ES-I3 (cell line): ENCODE results near the gene CLIP3.
A peak's percentile ranks its signal among the peaks of the same experiment; 100 is the strongest.

Experiments
- H3K36me3 ChIP-seq: 2 replicates; pipeline ENCODE4 v1.6.1; 2013; ENCODE audit warnings: mild to moderate bottlenecking, low read length, control low read depth, moderate library complexity; ENCODE audit not compliant: insufficient read depth
- H3K4me1 ChIP-seq: 2 replicates; pipeline ENCODE4 v1.6.1; 2013; ENCODE audit warnings: mild to moderate bottlenecking, control low read depth, low read length; ENCODE audit not compliant: insufficient read depth
- H3K9ac ChIP-seq: 2 replicates; pipeline ENCODE4 v1.6.1; 2013; ENCODE audit warnings: low read depth, mild to moderate bottlenecking, low read length, moderate library complexity
- H3K9me3 ChIP-seq: 2 replicates; pipeline ENCODE4 v1.6.1; 2013; ENCODE audit warnings: mild to moderate bottlenecking, low read length, moderate library complexity; ENCODE audit not compliant: control insufficient read depth, insufficient read depth

CLIP3 gene

DNA sequence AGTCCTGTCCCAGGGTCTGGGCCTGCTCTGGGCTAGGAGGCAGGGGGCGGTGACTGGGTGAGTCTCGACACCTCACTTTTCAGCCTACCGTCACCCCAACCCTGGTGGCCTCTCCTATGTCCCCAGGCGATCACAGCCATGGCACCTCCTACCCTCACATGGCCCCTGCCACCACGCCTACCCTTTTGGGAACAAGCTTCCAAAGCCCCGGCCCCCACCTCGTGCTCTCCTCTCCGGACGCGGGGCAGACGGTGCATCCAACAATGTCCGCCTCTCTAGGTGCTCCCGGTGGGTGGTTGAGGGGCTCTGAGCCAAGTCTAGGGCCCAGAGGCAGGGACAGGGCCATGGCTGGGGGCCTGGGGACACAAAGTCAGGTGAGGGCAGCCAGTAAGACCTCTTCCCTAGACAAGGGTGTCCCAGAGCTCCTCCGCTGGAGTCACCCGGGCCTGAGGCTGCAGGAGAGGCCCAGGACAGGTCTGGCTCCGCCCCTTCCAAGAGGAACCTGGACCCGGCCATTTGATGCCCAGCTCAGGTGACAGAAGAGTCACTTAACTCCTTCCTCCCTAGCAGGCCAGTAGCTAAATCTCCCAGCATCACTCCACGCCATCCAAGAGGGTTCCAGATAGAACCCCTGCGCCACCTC is 24.2 kb downstream of the CLIP3 start, which contains the start of gene SYNE4:
TSS of gene SYNE4 (minus strand) at position 478 of the 643 bp plus-strand sequence. CDS start at position 346, 132 bp downstream.
- Histone ChIP-seq H3K9ac (peak within 1 kb of the TSS; percentile 71), H3K36me3 (no peaks in the 10 kb centered on the region), H3K4me1 (no peaks in the 10 kb centered on the region; the same call in 1 of the 2 replicates), H3K9me3 (no peaks in the 10 kb centered on the region)

DNA sequence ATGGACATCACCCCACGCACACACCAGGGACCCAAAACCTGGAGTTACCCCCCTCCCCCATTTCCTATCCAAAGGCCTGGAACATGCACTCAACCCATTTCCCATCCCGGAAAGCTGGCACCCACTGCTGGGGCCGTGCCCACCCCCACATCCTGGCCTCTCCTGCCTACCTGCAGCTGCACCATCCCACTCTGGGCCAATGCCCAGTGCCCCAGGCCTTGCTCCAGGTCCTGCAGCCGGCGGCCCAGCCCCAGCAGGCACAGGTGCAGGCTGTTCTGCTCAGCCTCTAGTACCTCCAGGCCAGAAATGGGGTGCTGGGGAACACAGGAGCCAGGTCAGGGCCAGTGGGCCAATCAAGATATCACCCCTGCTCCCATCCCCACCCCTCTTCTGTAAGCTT is 25.7 kb downstream of the CLIP3 start:
- H3K9me3 ChIP-seq: no peaks in the 10 kb centered on the region
- H3K9ac ChIP-seq: no peak overlapping the region
- no peaks in the 10 kb centered on the region; the same call in 1 of the 2 replicates for H3K4me1 ChIP-seq
- no peaks in the 10 kb centered on the region for H3K36me3 ChIP-seq

GRCh38 chr19:36003284-36003683 is 29.4 kb downstream of the CLIP3 start:
- Histone ChIP-seq H3K9me3 (no peaks in the 10 kb centered on the region), H3K9ac (no peak overlapping the region), H3K4me1 (no peaks in the 10 kb centered on the region; the same call in 1 of the 2 replicates), H3K36me3 (no peaks in the 10 kb centered on the region)

DNA sequence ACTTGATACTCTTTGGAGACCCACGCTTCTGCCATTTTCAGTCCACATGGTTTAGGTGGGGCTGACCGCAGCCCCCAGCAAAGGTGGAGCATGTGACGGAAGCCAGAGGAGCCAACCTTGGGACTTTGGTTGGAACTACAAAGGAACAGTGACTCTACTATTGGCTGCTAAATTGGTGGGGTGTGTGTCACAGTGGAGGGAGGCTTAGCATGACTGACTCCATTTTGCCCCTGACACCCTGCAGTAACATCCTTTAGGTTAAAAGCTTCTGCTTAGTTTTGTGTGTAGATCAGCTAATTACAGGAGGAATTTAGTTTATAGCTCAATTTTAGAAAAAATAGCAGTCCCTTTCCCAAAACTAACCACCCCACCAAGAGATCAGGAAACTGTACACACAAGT is 31.1 kb downstream of the CLIP3 start:
- H3K9me3 ChIP-seq: no peaks in the 10 kb centered on the region
- H3K36me3 ChIP-seq: no peaks in the 10 kb centered on the region
- H3K9ac ChIP-seq: no peak overlapping the region
- no peaks in the 10 kb centered on the region for H3K4me1 ChIP-seq

DNA sequence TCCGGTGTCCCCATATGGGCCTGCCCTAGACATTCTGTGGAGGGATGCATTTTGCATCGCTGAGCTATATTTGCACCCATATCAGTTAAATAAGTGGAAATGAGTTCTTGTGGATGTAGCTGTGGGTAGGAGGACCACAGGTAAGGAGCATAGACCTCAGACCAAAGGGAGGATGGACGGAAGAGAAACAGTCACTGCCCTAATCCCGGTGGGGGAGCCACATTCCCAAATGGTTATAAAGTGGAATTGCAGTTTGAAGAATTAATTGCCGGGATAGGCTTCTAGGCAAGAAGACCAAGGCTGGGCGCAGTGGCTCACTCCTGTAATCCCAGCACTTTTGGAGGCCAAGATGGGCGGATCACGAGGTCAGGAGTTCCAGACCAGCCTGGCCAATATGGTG is 35.9 kb downstream of the CLIP3 start:
- Histone ChIP-seq H3K36me3 (no peaks in the 10 kb centered on the region), H3K4me1 (no peaks in the 10 kb centered on the region), H3K9ac (no peak overlapping the region), H3K9me3 (no peaks in the 10 kb centered on the region)

GRCh38 chr19:35995048-35995993 is 37.4 kb downstream of the CLIP3 start, which contains the start of gene SDHAF1:
Gene SDHAF1, plus strand, starts transcription at chr19:35995188. Its CDS starts 87 bp downstream, at chr19:35995275.
- Histone ChIP-seq H3K9ac (peak within 1 kb of the TSS; percentile 65), H3K36me3 (no peaks in the 10 kb centered on the region), H3K4me1 (no peaks in the 10 kb centered on the region), H3K9me3 (no peaks in the 10 kb centered on the region)

DNA sequence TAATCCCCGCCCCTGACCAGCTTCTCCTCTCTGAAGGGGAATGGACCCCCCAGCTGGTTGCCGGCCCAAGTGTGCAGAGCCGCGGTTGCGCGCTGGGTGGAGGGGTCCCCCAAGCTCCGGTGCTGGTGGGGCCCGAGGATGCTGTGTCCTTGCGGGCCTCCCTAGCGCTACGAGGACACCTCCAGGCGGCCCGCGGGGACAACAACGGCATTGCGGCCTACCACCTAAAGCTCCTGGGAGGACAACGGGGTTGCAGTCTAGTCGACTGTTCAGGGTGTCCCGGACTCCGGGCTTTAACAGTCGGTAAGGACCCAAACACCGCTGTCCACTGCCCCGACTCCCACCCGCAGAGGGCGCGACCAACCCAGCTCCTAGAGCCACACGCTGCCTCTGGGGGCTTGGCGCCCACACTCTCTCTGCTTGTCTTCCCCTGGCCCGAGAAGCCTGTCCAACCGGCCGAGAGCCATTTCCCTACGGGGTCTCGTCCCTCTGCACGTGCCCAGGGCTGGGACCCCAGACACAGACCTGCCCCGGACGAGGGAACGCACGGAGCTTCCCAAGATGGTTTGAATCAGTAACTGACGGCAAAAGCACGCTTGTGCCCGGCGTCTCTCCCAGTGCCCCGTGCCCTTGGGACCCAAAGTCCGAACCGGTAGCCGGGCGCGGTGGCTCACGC is 38.6 kb downstream of the CLIP3 start:
- H3K36me3 ChIP-seq: no peaks in the 10 kb centered on the region
- H3K4me1 ChIP-seq: no peaks in the 10 kb centered on the region
- H3K9ac ChIP-seq: peak overlapping the region; percentile 5; the same call in 1 of the 2 replicates
- H3K9me3 ChIP-seq: no peaks in the 10 kb centered on the region

- H3K9me3 ChIP-seq: no peaks in the 10 kb centered on the region
- no peaks in the 10 kb centered on the region for H3K36me3 ChIP-seq
- H3K9ac ChIP-seq: no peak overlapping the region
- no peaks in the 10 kb centered on the region for H3K4me1 ChIP-seq
Measured at GRCh38 chr19:35992907-35993765, 39.5 kb downstream of the CLIP3 start.

GRCh38 chr19:35991731-35992450 is 40.8 kb downstream of the CLIP3 start:
- H3K4me1 ChIP-seq: no peaks in the 10 kb centered on the region
- H3K9ac ChIP-seq: no peak overlapping the region
- no peaks in the 10 kb centered on the region for H3K36me3 ChIP-seq

DNA sequence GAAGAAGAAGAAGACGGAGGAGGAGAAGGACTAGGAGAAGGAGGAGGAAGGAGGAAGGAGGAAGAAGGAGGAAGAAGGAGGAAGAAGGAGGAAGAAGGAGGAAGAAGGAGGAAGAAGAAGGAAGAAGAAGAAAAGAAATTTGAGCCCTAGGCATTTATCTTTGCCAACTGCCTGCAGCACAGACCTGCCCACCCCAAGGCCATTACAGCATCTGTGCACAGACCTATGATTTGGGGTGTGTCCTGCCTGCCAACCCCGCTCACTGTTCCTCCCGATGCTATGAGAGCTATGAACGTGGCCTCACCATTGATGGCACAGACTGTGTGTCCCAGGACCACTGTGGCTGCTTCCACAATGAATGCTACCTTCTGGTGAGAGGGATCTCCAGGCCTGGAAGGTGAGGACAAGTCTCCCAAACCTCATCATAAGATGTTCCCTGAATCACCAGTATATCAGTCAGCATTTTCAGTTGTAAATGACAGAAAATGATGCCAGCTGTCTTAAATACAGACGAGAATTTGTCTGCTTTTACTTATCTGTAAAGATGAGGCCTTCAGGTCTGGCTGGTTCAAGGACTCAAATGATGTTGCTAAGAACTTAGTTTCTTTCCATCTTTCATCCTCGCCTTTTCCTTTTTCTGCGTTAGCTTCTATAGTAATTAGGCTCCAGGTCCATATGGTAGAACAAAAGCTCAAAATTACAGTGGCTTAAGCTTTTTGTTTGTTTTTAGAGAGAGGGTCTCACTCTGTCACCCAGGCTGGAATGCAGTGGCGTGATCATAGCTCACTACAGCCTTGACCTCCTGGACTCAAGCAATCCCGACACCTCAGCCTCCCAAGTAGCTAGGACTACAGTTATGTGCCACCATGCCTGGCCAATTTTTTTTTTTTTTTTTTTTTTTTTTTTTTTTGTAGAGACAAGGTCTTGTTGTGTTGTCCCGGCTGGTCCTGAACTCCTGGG is 41.6 kb downstream of the CLIP3 start:
- Histone ChIP-seq H3K9ac (no peak overlapping the region), H3K9me3 (no peaks in the 10 kb centered on the region), H3K36me3 (no peaks in the 10 kb centered on the region), H3K4me1 (no peaks in the 10 kb centered on the region)

More at GRCh38 chr19:35991731-35992450, 40.8 kb downstream of the CLIP3 start:
- H3K9me3 ChIP-seq: no peaks in the 10 kb centered on the region

- Histone ChIP-seq H3K9me3 (no peaks in the 10 kb centered on the region), H3K4me1 (no peaks in the 10 kb centered on the region), H3K36me3 (no peaks in the 10 kb centered on the region), H3K9ac (no peak overlapping the region)
Measured at GRCh38 chr19:35990156-35990555, 42.5 kb downstream of the CLIP3 start.

DNA sequence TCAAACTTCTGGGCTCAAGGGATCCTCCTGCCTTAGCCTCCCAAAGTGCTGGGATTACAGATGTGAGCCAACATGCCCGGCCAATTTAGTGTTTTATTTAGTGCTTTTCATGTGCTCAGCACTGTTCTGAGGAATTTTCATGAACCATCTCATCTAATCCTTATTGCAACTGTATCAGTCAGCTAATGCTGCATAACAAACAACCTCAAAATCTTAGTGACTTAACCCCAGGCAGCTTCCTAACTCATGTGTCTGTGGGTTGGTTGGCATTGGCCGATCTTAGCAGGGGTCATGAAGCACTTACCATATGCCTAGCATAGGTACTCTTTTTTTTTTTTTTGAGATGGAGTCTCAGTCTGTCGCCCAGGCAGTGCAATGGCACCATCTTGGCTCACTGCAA is 43.8 kb downstream of the CLIP3 start:
- Histone ChIP-seq H3K4me1 (no peaks in the 10 kb centered on the region), H3K9ac (no peak overlapping the region), H3K9me3 (no peaks in the 10 kb centered on the region), H3K36me3 (no peaks in the 10 kb centered on the region)
